T1000 (cell line): ENCODE measurements around the gene NES.

Experiments used
- DNase-seq: peaks from one replicate; lab custom pipeline; 2025; ENCODE audit warnings: mixed read lengths; lab: John Stamatoyannopoulos, UW

Gene NES

GRCh38 chr1:156680056-156680455, 2.8 kb upstream of the NES start:
- no peak for DNase-seq

GRCh38 chr1:156677616-156678596, 699 bp upstream of the NES start:
- peak; percentile 24 for DNase-seq

GRCh38 chr1:156676114-156676819, 940 bp downstream of the NES start:
- no peak for DNase-seq

GRCh38 chr1:156675210-156676113, 1.7 kb downstream of the NES start:
- DNase-seq: no peak

GRCh38 chr1:156673387-156674121, 3.7 kb downstream of the NES start:
- DNase-seq: no peak

GRCh38 chr1:156671804-156672203, 5.4 kb downstream of the NES start:
- DNase-seq: no peak

- DNase-seq: no peak
Observed at GRCh38 chr1:156670791-156671190, 6.4 kb downstream of the NES start.

- no peak for DNase-seq
Observed at GRCh38 chr1:156670359-156670758, 6.8 kb downstream of the NES start.

- no peak for DNase-seq
Observed at GRCh38 chr1:156669794-156670193, 7.4 kb downstream of the NES start.

- DNase-seq: no peak
Observed at GRCh38 chr1:156668801-156669637, 8.2 kb downstream of the NES start.

GRCh38 chr1:156667968-156668709, 9.1 kb downstream of the NES start:
- no peak for DNase-seq

GRCh38 chr1:156667610-156667967, 9.6 kb downstream of the NES start:
- DNase-seq: no peak

- DNase-seq: no peak
Observed at GRCh38 chr1:156666862-156667609, 10.2 kb downstream of the NES start.

- no peak for DNase-seq
Observed at GRCh38 chr1:156665539-156665938, 11.7 kb downstream of the NES start.

- no peak for DNase-seq
Observed at GRCh38 chr1:156664767-156665411, 12.3 kb downstream of the NES start.

- no peak for DNase-seq
Observed at GRCh38 chr1:156664046-156664766, 13.0 kb downstream of the NES start.

GRCh38 chr1:156663178-156663577, 14.0 kb downstream of the NES start:
- no peak for DNase-seq

GRCh38 chr1:156662800-156663055, 14.5 kb downstream of the NES start:
- no peak for DNase-seq
